Activated CD4-positive, alpha-beta T cell treated with anti-CD3 and anti-CD28 coated beads, Interleukin-2, amount 50 U/mL, for 4 hours (primary cell): ENCODE measurements around the gene GPRIN2.
"Not testable (repeated sequence)": the region's sequence is repeated elsewhere in the genome, so short reads cannot be mapped to it uniquely, and the experiment has no call there.

ENCODE experiments used
- DNase-seq, 2 experiments: peaks; one replicate each; pipeline ENCODE4 v3.0.0-alpha.2; 2020

Gene GPRIN2

DNA sequence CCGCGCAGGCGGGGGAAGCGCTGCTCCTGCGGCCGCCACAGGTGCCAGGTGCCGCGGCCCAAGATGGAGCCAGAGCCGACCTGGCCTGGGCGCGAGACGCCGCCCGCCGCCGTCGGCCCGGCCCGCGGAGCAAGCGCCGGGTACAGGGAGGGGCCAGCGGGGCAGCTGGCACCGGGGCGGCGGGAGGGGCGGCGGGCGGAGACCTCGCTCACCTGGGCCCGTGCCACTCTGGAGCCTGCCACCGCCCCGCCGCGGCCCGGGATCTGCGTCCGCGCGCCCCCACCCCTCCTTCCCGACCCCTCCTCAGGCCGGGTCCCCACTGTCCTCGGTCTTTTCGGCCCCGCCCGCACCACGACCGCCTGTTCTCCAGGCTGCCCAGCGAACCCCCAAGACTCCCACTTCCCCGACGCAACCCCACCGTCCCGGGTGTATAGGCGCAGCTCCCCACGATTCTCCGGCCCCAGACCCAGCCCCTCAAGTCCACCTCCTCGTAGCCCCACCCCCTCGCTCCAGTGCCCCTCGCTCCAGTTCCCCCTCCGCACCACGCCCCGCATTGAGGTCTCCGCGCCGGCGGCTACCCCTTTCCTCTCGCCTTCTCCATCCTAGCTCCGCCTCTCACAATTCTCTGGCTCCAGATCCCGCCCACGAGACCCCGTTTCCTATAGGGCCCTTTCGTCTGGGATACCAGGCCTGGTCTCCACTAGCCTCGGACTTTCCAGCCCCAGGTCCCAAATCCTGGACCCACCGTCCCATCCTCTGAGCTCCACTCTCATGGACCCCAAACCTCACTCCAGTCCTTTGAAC lies at the start of gene GPRIN2:
TSS of gene GPRIN2 (minus strand) at position 144 of the 804 bp plus-strand sequence. CDS start 5,922 bp downstream, outside the sequence.
- DNase-seq, result no peak

DNA sequence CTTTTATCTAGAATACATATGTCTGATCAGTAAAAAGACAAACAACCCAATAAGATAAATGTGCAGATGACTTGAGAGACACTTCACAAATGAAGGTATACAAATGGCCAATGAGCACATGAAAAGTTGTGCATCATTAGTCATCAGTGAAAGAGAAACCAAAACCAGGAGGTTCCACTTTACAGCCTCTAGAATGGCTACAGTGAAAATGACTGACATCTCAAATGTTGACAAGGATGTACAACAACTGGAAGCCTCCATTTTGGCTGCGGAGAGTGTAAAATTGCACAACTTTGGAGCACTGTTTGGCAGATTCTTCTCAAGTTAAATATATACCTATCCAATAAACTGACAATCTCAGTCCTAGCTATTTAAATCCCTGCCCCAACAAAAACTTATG lies 44.1 kb upstream of the GPRIN2 start:
- DNase-seq, result not testable (repeated sequence)

DNA sequence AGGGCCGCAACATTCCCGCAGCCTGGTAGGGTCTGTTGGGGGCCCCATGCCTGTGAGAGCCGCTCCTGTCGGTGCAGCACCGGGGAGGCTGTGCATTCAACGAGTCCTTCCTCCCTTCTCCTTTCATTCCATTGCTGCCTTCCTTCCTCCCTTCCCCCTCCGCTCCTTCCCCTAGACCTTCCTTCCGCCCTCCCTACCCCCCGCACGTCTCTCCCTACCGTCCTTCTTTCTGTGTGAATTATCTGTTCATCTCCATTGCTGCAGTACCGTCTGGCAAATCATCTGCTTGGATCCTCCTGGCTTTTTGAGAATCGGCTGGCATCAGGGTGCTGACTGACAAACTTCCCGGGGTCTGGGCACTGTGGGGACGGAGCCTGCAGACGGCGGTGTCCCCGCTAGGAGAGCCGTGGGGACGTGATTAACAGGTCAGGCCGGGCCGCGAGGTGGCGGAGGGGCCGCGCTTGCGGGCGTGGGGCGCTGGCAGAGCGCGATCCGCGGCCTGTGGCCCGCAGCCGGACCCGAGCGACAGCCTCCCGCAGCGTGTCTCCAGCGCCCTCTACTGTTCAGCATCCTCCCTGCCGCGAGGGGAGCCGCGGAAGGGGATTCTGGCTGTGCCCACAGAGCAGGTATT lies 41.3 kb upstream of the GPRIN2 start:
- not testable (repeated sequence) for DNase-seq

- not testable (repeated sequence) for DNase-seq
Observed at GRCh38 chr10:46596570-46596969, 40.1 kb upstream of the GPRIN2 start.

GRCh38 chr10:46594453-46595063 lies 38.1 kb upstream of the GPRIN2 start:
- not testable (repeated sequence) for DNase-seq

DNA sequence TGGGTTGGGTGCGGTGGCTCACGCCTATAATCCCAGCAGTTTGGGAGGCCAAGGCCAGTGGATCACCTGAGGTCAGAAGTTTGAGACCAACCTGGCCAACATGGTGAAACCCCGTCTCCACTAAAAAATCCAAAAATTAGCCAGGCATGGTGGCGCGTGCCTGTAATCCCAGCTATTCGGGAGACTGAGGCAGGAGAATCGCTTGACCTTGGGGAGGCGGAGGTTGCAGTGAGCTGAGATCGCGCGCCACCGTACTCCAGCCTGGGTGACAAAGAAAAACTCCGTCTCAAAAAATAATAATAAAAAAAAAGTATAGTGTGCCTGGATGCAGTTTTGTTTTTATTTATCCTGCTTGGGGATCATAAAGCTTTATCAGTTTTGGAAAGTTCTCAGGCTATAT lies 36.8 kb upstream of the GPRIN2 start:
- not testable (repeated sequence) for DNase-seq

DNA sequence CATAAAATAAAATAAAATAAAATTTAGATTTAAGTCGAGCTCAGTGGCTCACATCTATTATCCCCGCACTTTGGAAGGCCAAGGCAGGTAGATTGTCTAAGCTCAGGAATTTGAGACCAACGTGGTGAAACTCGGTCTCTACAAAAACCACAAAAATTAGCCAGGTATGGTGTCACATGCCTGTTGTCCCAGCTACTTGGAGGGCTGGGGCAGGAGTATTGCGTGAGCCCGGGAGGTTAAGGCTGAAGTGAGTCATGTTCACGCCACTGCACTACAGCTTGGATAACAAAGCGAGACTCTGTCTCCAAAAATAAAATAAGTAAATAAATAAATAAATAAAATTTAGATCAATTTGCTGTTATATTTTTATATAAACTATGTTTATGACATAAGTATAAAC lies 34.6 kb upstream of the GPRIN2 start:
- DNase-seq, result not testable (repeated sequence)

GRCh38 chr10:46589589-46589988 lies 33.1 kb upstream of the GPRIN2 start:
- DNase-seq, result not testable (repeated sequence)

GRCh38 chr10:46588221-46588620 lies 31.8 kb upstream of the GPRIN2 start:
- not testable (repeated sequence) for DNase-seq

- not testable (repeated sequence) for DNase-seq
Observed at GRCh38 chr10:46587546-46587945, 31.1 kb upstream of the GPRIN2 start.

DNA sequence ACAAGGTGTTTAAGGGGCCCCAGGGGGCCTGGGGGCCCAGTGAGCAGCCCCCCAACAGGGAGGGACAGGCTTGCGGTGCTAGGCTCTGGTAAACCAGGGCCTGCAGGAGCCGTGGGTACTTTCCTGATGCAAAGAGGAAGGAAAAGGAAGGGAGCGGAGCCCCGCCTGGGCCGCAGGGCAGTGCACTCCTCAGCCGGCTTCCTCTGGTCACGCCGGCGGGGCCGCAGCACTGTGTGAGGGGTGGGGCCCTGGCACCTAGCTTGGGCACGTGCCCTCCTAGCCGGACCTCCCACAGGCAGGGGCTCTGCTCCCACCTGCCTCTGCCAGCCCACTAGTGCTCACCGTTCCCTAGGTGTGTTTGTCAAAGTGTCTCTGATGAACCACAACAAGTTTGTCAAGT lies 28.8 kb upstream of the GPRIN2 start:
- DNase-seq, result not testable (repeated sequence)

GRCh38 chr10:46584196-46584595 lies 27.7 kb upstream of the GPRIN2 start:
- DNase-seq, result not testable (repeated sequence)

DNA sequence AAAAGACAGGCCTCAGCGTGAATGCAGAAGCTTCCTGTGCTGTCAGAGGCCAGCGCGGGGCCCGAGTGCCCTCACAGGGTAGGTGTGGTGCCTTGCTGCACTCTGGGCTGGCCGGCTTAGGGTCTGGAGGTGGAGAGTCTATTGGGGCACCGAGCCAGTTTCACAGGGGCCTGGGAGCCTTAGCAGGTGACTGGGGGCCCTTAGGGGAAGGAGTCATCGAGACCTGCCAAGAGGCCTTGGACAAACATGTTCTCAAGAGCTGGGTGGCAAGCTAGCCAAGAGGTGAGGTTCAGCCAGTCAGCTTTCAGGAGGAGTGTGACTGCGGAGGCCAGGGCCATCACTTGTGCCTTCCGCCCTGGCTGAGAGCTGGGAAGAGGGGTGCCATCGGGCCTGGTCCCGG lies 26.1 kb upstream of the GPRIN2 start:
- not testable (repeated sequence) for DNase-seq

- not testable (repeated sequence) for DNase-seq
Observed at GRCh38 chr10:46581997-46582396, 25.5 kb upstream of the GPRIN2 start.

DNA sequence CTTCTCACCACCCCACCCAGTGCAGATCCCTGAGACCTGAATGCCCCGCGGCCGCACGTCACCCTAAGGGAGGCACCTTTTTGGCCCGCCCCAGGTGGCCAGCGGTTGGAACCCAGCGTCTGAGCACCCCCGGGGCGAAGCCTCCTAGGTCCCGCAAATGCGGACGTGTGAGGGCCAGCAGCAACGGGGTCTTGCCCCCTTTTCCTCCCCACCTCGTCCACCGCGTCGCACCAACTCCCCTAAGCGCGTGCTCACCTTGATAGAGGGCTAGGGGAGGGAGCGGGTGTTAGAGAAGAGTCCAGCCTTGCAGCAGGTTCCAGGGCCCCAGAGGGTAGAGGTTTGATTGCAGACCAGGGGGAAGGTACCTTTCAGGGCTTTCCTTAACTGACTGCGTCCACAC lies 22.9 kb upstream of the GPRIN2 start:
- not testable (repeated sequence) for DNase-seq

GRCh38 chr10:46578474-46579178 lies 22.2 kb upstream of the GPRIN2 start, which contains the start of gene SYT15:
SYT15 (plus strand) TSS chr10:46579128; CDS start chr10:46579169, 41 bp downstream.
- not testable (repeated sequence) for DNase-seq

- not testable (repeated sequence) for DNase-seq
Observed at GRCh38 chr10:46577624-46578473, 21.4 kb upstream of the GPRIN2 start.

GRCh38 chr10:46573884-46574283 lies 17.4 kb upstream of the GPRIN2 start:
- DNase-seq, result not testable (repeated sequence)

DNA sequence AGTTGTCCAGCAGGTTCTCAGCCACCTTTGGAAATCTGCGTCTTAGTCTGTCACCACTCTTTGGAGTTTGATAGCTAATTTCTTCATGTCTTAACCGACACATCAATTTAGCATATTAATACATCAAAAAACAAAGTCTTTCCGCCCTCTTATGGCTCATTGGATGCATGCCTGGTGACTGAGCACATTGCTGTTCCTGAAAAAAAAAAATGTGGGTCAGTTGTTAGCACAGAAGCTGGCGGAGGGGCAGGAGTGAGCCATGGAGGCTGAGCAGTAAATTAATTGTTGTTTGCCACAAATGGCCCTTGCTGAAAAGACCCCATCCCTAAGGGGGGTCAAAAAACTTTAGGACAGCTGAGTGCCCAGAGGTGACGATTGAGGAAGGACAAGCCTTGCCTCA lies 16.9 kb upstream of the GPRIN2 start:
- not testable (repeated sequence) for DNase-seq

- not testable (repeated sequence) for DNase-seq
Observed at GRCh38 chr10:46572765-46573164, 16.3 kb upstream of the GPRIN2 start.

GRCh38 chr10:46570655-46571054 lies 14.2 kb upstream of the GPRIN2 start:
- DNase-seq, result not testable (repeated sequence)

- not testable (repeated sequence) for DNase-seq
Observed at GRCh38 chr10:46567151-46567550, 10.7 kb upstream of the GPRIN2 start.
